ENCODE measurements around the gene TBC1D22B. TPM values are rescaled to one million over a fixed set of nuclear protein-coding genes. Genes with fewer than 3 reads are reported as not detected.

Gene TBC1D22B
- polyA plus RNA-seq, 1 of the 3 experiments (the other 2 are of a cell fraction) = 5.3 TPM

GRCh38 chr6:37314487-37315156 lies 57.0 kb downstream of the TBC1D22B start (continued):
- no peak for TF ChIP-seq REST (IDR thresholded peaks at IDR 0.05; ENCODE audit: low read depth, low read length)
- no peak for TF ChIP-seq FOXM1 (IDR thresholded peaks at IDR 0.05; ENCODE audit: low read depth)
- no peak for TF ChIP-seq RCOR1 (IDR thresholded peaks at IDR 0.05; ENCODE audit: low read length)
- TF ChIP-seq NRF1 (IDR thresholded peaks at IDR 0.05; ENCODE audit: low read depth, low read length) = no peak
- no peak for TF ChIP-seq GATA2 (CRISPR knock-in tag; IDR thresholded peaks at IDR 0.05)
- TF ChIP-seq MAX (IDR thresholded peaks at IDR 0.05; ENCODE audit: low read depth) = no peak

- no peaks in the 10 kb centered on the region for H3K79me2 ChIP-seq (ENCODE audit: insufficient read depth)
- H3K27ac ChIP-seq (ENCODE audit: low read depth in 2 of 2, low read length in 1 of 2) = no peak overlapping the region
- no peaks in the 10 kb centered on the region for H3K27me3 ChIP-seq (ENCODE audit: insufficient read depth)
- H2AFZ ChIP-seq (ENCODE audit: low read depth) = no peak overlapping the region
- DNase-seq = no peak
- H3K9ac ChIP-seq = no peak overlapping the region
- H3K4me2 ChIP-seq = no peak overlapping the region
- peaks cover 11 to 16% of the 10 kb centered on the region in 2 experiments; a peak in 3 of 4 replicates for H3K4me1 ChIP-seq (ENCODE audit: control insufficient read depth in 1 of 2, insufficient read depth in 2 of 2, low read depth in 1 of 2, low read length in 1 of 2)
- ChIA-PET CTCF (interaction anchor here (1.1 to 5.9 kb wide), 5 partner anchors 10 to 297 kb away, joined by 3 to 43 read pairs (median 5); no protein-coding TSS in a partner anchor), POLR2A (no interaction called here)
- H3K36me3 ChIP-seq (replicated peaks in 1 of 2; ENCODE audit: control insufficient read depth in 1 of 2, insufficient read depth in 2 of 2, low read length in 1 of 2) = peaks cover 32 to 44% of the 10 kb centered on the region in 2 experiments
- H4K20me1 ChIP-seq (ENCODE audit: insufficient read depth) = no peaks in the 10 kb centered on the region
- H3K9me2 ChIP-seq = no peaks in the 10 kb centered on the region
- TF ChIP-seq PBX3 (IDR thresholded peaks at IDR 0.05) = no peak
- TF ChIP-seq YY1 (IDR thresholded peaks at IDR 0.05; ENCODE audit: low read depth) = no peak
- no peak for TF ChIP-seq TAF1 (IDR thresholded peaks at IDR 0.05; ENCODE audit: borderline replicate concordance, low read depth, low read length)
- no peak for TF ChIP-seq EZH2phosphoT487 (IDR thresholded peaks at IDR 0.05; ENCODE audit: borderline replicate concordance, low read depth)
- no peak for TF ChIP-seq NRF1 (IDR thresholded peaks at IDR 0.05; ENCODE audit: low read depth, low read length)
- H3K4me3 ChIP-seq (ENCODE audit: low read depth in 2 of 2, low read length in 1 of 2) = no peak overlapping the region
- no peaks in the 10 kb centered on the region for H3K9me3 ChIP-seq
- peaks cover 19% of the 10 kb centered on the region for H3F3A ChIP-seq (replicated peaks; ENCODE audit: insufficient read depth)
- 93% methylated on average over 7 of the region's 7 CpGs for WGBS (ENCODE audit: low lambda C conversion rate)
Observed at GRCh38 chr6:37315157-37315515, 57.6 kb downstream of the TBC1D22B start.
